Heart left ventricle (tissue), 13 donors: ENCODE measurements around the gene PTHLH.

Experiments used
- POLR2A ChIP-seq, 2 donors: fragments of 450-650 bp; IDR thresholded peaks; one replicate each; pipeline ENCODE4 v1.6.1; 2017; ENCODE audit warnings: antibody characterized with exemption in 2 of 2, mild to moderate bottlenecking in 2 of 2, moderate library complexity in 2 of 2
- TF ChIP-seq, protein P1 (sequence below), 12 donors: fragments of 200-600 bp; sonication (generic) in 4 of 12; IDR thresholded peaks; one replicate each; pipeline versions ENCODE4 v1.5.0 to v1.8.0; 2018 to 2022; ENCODE audit warnings: antibody characterized with exemption in 12 of 12, mild to moderate bottlenecking in 5 of 12
- donor health status: ischemic (EF 13 %, LVEDD 7.1; RV severe dilation, severe dysfunction).
- donor health status: DM: no; HTN: yes; CAD: no.
- donor health status: DM: no; HTN: no; CAD: no.
- donor health status: ischemic (EF 25% LVEDD 6.9; RV normal size, moderate dysfunction).
- donor health status: ischemic (EF 25% LVEDD 5.7; RV mildly dilated, moderate dysfunction).
- donor health status: ischemic (EF 35%, LVEDD 5.7; RV mildly dilated, moderate dysfunction).
- donor health status: nonischemic (EF 11% LVEDD 7.7; RV severe dilation, severe dysfunction).
- donor health status: DM: yes; HTN: yes; CAD: no.
- donor health status: PGD.
- donor health status: ischemic (EF 29% LVEDD 5.4; RV normal size, mild dysfunction).
- donor health status: nonischemic (EF 23%, LVEDD 6.1; RV moderate dilation, normal function).

DNA sequence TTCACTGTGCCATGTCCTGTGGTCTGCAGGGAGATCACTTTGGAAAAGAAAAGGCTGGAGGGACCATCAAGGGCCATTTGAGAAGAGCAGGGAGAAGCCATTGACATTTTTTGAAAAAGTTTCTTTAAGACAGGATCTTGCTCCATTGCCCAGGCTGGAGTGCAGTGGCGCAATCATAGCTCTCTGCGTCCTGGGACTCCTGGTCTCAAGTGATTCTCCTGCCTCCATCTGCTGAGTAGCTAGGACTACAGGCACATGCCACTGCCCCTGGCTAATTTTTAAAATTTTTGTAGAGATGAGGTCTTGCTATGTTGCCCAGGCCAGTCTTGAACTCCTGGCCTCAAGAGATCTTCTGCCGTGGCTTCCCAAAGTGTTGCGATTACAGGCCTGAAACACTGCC is 32.3 kb downstream of the PTHLH start:
- TF ChIP-seq, protein P1, sequence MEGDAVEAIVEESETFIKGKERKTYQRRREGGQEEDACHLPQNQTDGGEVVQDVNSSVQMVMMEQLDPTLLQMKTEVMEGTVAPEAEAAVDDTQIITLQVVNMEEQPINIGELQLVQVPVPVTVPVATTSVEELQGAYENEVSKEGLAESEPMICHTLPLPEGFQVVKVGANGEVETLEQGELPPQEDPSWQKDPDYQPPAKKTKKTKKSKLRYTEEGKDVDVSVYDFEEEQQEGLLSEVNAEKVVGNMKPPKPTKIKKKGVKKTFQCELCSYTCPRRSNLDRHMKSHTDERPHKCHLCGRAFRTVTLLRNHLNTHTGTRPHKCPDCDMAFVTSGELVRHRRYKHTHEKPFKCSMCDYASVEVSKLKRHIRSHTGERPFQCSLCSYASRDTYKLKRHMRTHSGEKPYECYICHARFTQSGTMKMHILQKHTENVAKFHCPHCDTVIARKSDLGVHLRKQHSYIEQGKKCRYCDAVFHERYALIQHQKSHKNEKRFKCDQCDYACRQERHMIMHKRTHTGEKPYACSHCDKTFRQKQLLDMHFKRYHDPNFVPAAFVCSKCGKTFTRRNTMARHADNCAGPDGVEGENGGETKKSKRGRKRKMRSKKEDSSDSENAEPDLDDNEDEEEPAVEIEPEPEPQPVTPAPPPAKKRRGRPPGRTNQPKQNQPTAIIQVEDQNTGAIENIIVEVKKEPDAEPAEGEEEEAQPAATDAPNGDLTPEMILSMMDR (IDR thresholded peaks at IDR 0.05) = no peak
- no peak for TF ChIP-seq POLR2A (IDR thresholded peaks at IDR 0.05)
